ENCODE measurements around the gene PCF11.
"Not testable (repeated sequence)": the region's sequence is repeated elsewhere in the genome, so short reads cannot be mapped to it uniquely, and the experiment has no call there.

PCF11 gene

GRCh38 chr11:83156996-83157593 is at the start of gene PCF11:
TSS of gene PCF11 (plus strand) at chr11:83157131. CDS start at chr11:83157440, 309 bp downstream.
- DNase-seq (ENCODE audit: low read depth, low spot score) = peak; percentile 94

GRCh38 chr11:83112886-83113285 is 44.0 kb upstream of the PCF11 start:
- DNase-seq (ENCODE audit: low read depth, low spot score) = no peak

GRCh38 chr11:83115026-83115425 is 41.9 kb upstream of the PCF11 start:
- no peak for DNase-seq (ENCODE audit: low read depth, low spot score)

GRCh38 chr11:83115551-83115950 is 41.4 kb upstream of the PCF11 start:
- DNase-seq (ENCODE audit: low read depth, low spot score) = no peak

- no peak for DNase-seq (ENCODE audit: low read depth, low spot score)
These were observed 40.8 kb upstream of the PCF11 start for GRCh38 chr11:83116015-83116641.

- no peak for DNase-seq (ENCODE audit: low read depth, low spot score)
These were observed 38.1 kb upstream of the PCF11 start for GRCh38 chr11:83118814-83119213.

- no peak for DNase-seq (ENCODE audit: low read depth, low spot score)
These were observed 37.7 kb upstream of the PCF11 start for GRCh38 chr11:83119216-83119615.

GRCh38 chr11:83120327-83120726 is 36.6 kb upstream of the PCF11 start:
- DNase-seq (ENCODE audit: low read depth, low spot score) = no peak

GRCh38 chr11:83122050-83122449 is 34.9 kb upstream of the PCF11 start:
- no peak for DNase-seq (ENCODE audit: low read depth, low spot score)

- no peak for DNase-seq (ENCODE audit: low read depth, low spot score)
These were observed 34.2 kb upstream of the PCF11 start for GRCh38 chr11:83122766-83123165.

- no peak for DNase-seq (ENCODE audit: low read depth, low spot score)
These were observed 32.1 kb upstream of the PCF11 start for GRCh38 chr11:83124636-83125424.

GRCh38 chr11:83125577-83125976 is 31.4 kb upstream of the PCF11 start:
- no peak for DNase-seq (ENCODE audit: low read depth, low spot score)

- no peak for DNase-seq (ENCODE audit: low read depth, low spot score)
These were observed 29.7 kb upstream of the PCF11 start for GRCh38 chr11:83127310-83127637.

- no peak for DNase-seq (ENCODE audit: low read depth, low spot score)
These were observed 24.7 kb upstream of the PCF11 start for GRCh38 chr11:83132191-83132590.

GRCh38 chr11:83133266-83133665 is 23.7 kb upstream of the PCF11 start:
- not testable (repeated sequence) for DNase-seq (ENCODE audit: low read depth, low spot score)

GRCh38 chr11:83139310-83139709 is 17.6 kb upstream of the PCF11 start:
- DNase-seq (ENCODE audit: low read depth, low spot score) = no peak

GRCh38 chr11:83140691-83141455 is 16.1 kb upstream of the PCF11 start:
- DNase-seq (ENCODE audit: low read depth, low spot score) = no peak

- DNase-seq (ENCODE audit: low read depth, low spot score) = no peak
These were observed 9.0 kb upstream of the PCF11 start for GRCh38 chr11:83147895-83148294.

GRCh38 chr11:83150450-83150849 is 6.5 kb upstream of the PCF11 start:
- no peak for DNase-seq (ENCODE audit: low read depth, low spot score)

- no peak for DNase-seq (ENCODE audit: low read depth, low spot score)
These were observed 5.5 kb upstream of the PCF11 start for GRCh38 chr11:83151274-83151977.

GRCh38 chr11:83152264-83152663 is 4.7 kb upstream of the PCF11 start:
- DNase-seq (ENCODE audit: low read depth, low spot score) = no peak

- no peak for DNase-seq (ENCODE audit: low read depth, low spot score)
These were observed 3.2 kb upstream of the PCF11 start for GRCh38 chr11:83153764-83154163.

Data from activated naive CD8-positive, alpha-beta T cell treated with anti-CD3 and anti-CD28 coated beads, Interleukin-2, amount 50 U/mL, for 16 hours (primary cell).